HepG2 (cell line): ENCODE results near the gene ATP9A. TPM values are rescaled to one million over a fixed set of nuclear protein-coding genes. Genes with fewer than 3 reads are reported as not detected.

Source experiments
- FOXA3 ChIP-seq: IDR thresholded peaks from 2 replicates; pipeline ENCODE4 v1.6.1; 2016; ENCODE audit warnings: missing genetic modification reagents, missing compliant biosample characterization
- HDAC6 ChIP-seq: fragments of 200-600 bp; sonication (generic); IDR thresholded peaks from 2 replicates; pipeline ENCODE4 v1.7.0; 2017; ENCODE audit warnings: mild to moderate bottlenecking, antibody characterized with exemption, low read length, low read depth
- KDM1A ChIP-seq: IDR thresholded peaks from 2 replicates; pipeline ENCODE4 v1.6.1; 2016; ENCODE audit warnings: missing compliant biosample characterization
- KDM2A ChIP-seq: sonication (generic); formaldehyde crosslinking; IDR thresholded peaks from 2 replicates; pipeline ENCODE4 v1.4.0; 2020; ENCODE audit warnings: low read depth, missing genetic modification reagents, borderline replicate concordance
- KIAA2018 ChIP-seq: sonication (generic); formaldehyde crosslinking; IDR thresholded peaks from 2 replicates; pipeline ENCODE4 v1.5.0; 2020; ENCODE audit warnings: mild to moderate bottlenecking, missing genetic modification reagents, borderline replicate concordance
- MEIS2 ChIP-seq: sonication (generic); formaldehyde crosslinking; IDR thresholded peaks from 2 replicates; pipeline ENCODE4 v1.9.0; 2021; ENCODE audit warnings: mild to moderate bottlenecking, missing genetic modification reagents
- MZF1 ChIP-seq: sonication (generic); formaldehyde crosslinking; IDR thresholded peaks from 2 replicates; pipeline ENCODE4 v1.8.1; 2023; ENCODE audit warnings: mild to moderate bottlenecking, missing genetic modification reagents, borderline replicate concordance
- SMAD1 ChIP-seq: sonication (generic); formaldehyde crosslinking; IDR thresholded peaks from 2 replicates; pipeline ENCODE4 v1.4.0; 2020; ENCODE audit warnings: missing genetic modification reagents, low read depth, mild to moderate bottlenecking, borderline replicate concordance
- ZIK1 ChIP-seq: sonication (generic); formaldehyde crosslinking; IDR thresholded peaks from 2 replicates; pipeline ENCODE4 v1.5.0; 2020; ENCODE audit warnings: mild to moderate bottlenecking, low read depth, missing genetic modification reagents, borderline replicate concordance
- ZMAT3 ChIP-seq: sonication (generic); formaldehyde crosslinking; conservative IDR thresholded peaks from 2 replicates; pipeline ENCODE4 v1.7.0; 2021; ENCODE audit warnings: missing genetic modification reagents
- ZNF18 ChIP-seq: sonication (generic); formaldehyde crosslinking; IDR thresholded peaks from 2 replicates; pipeline ENCODE4 v1.8.0; 2022; ENCODE audit warnings: mild to moderate bottlenecking, missing genetic modification reagents; ENCODE audit not compliant: insufficient replicate concordance
- ZNF484 ChIP-seq: sonication (generic); formaldehyde crosslinking; IDR thresholded peaks from 2 replicates; pipeline ENCODE4 v1.5.1; 2020; ENCODE audit warnings: mild to moderate bottlenecking, low read depth, missing genetic modification reagents, borderline replicate concordance
- ZNF513 ChIP-seq: sonication (generic); formaldehyde crosslinking; conservative IDR thresholded peaks from 2 replicates; pipeline ENCODE4 v1.5.0; 2020; ENCODE audit warnings: missing genetic modification reagents
- ZNF574 ChIP-seq: sonication (generic); formaldehyde crosslinking; IDR thresholded peaks from 2 replicates; pipeline ENCODE4 v1.4.0; 2020; ENCODE audit warnings: missing genetic modification reagents
- ZNF850 ChIP-seq: sonication (generic); formaldehyde crosslinking; conservative IDR thresholded peaks from 2 replicates; pipeline ENCODE4 v1.9.0; 2021; ENCODE audit warnings: mild to moderate bottlenecking, missing genetic modification reagents
- polyA plus RNA-seq, 8 experiments: library from polyadenylated mRNA; depleted of rRNA in 3 of 8; stranded (reverse) in 7 of 8; unstranded in 1 of 8; fragments of >200 nt; fragmentation: Illumina TruSeq in 4 of 8; extraction: Trizol in 4 of 8; gene quantifications; 2 replicates each; pipeline versions ENCODE4 v1.2.1 to v1.2.3, GENCODE V29; 2011 to 2016; ENCODE audit warnings: low read depth in 4 of 8, missing spikeins in 1 of 8, mixed read lengths in 1 of 8; ENCODE audit not compliant: insufficient read depth in 1 of 8
- total RNA-seq, 5 experiments: library from RNA; depleted of rRNA; stranded (reverse); fragments of >200 nt; fragmentation: Illumina TruSeq; extraction: Trizol; gene quantifications; 2 replicates each; pipeline ENCODE4 v1.2.3, GENCODE V29; 2016; ENCODE audit warnings: low read depth in 1 of 5

ATP9A gene
- total and polyA plus RNA-seq, 2 of the 13 experiments (the other 11 are each of a cell fraction or from before 2014, with no cell fraction given): 11.8 to 18.5 TPM

GRCh38 chr20:51661609-51662178, 106.5 kb downstream of the ATP9A start (continued):
- TF ChIP-seq MZF1 (CRISPR knock-in tag) (no peak), ZMAT3 (CRISPR knock-in tag) (no peak), KIAA2018 (CRISPR knock-in tag) (no peak), ZNF484 (CRISPR knock-in tag) (no peak), ZNF850 (CRISPR knock-in tag) (no peak), MEIS2 (CRISPR knock-in tag) (peak; percentile 55; the same call in 1 of the 2 replicates), ZNF574 (CRISPR knock-in tag) (no peak), ZNF18 (CRISPR knock-in tag) (no peak), KDM2A (CRISPR knock-in tag) (no peak), SMAD1 (CRISPR knock-in tag) (no peak), FOXA3 (peak; percentile 80), ZNF513 (CRISPR knock-in tag) (no peak), KDM1A (CRISPR knock-in tag) (no peak), HDAC6 (no peak), ZIK1 (CRISPR knock-in tag) (no peak)
